Measurements from ENCODE around the gene ALOX15.

- TF ChIP-seq CTCF (IDR thresholded peaks at IDR 0.05 in 8 of 11, conservative IDR thresholded peaks at IDR 0.05 in 3 of 11): no peak
- no peak for TF ChIP-seq POLR2AphosphoS5 (IDR thresholded peaks at IDR 0.05)
Measured at GRCh38 chr17:4666296-4666695, 24.8 kb upstream of the ALOX15 start.

Data from spleen (tissue), 7 donors.